Memory B cell (primary cell): ENCODE measurements around the gene PTPN9.
"Not testable (repeated sequence)": the region's sequence is repeated elsewhere in the genome, so short reads cannot be mapped to it uniquely, and the experiment has no call there.

Experiments used
- ATAC-seq: fragments of 150-1000 bp; cut with Tn5 transposase; 2 replicates; pipeline ENCODE4 v1.10.0; 2021; ENCODE audit warnings: low read depth, mild to moderate bottlenecking, moderate library complexity
- DNase-seq, 2 donors: peaks; one replicate each; pipeline ENCODE4 v3.0.0; 2022; ENCODE audit warnings: low spot score in 2 of 2
- H3K27ac Mint-ChIP-seq: one replicate; pipeline ENCODE4 v1.8.0; 2022; ENCODE audit warnings: mild to moderate bottlenecking, moderate library complexity, mixed read lengths
- H3K27me3 Mint-ChIP-seq: one replicate; pipeline ENCODE4 v1.8.0; 2022; ENCODE audit warnings: mixed read lengths
- H3K36me3 Mint-ChIP-seq: one replicate; pipeline ENCODE4 v1.8.0; 2022; ENCODE audit warnings: mild to moderate bottlenecking, mixed read lengths
- H3K4me1 Mint-ChIP-seq: one replicate; pipeline ENCODE4 v1.8.0; 2022; ENCODE audit warnings: mixed read lengths
- H3K4me3 Mint-ChIP-seq: one replicate; pipeline ENCODE4 v1.8.0; 2022; ENCODE audit warnings: mild to moderate bottlenecking, moderate library complexity, mixed read lengths
- H3K9me3 Mint-ChIP-seq: one replicate; pipeline ENCODE4 v1.8.0; 2022; ENCODE audit warnings: mixed read lengths

PTPN9 gene

DNA sequence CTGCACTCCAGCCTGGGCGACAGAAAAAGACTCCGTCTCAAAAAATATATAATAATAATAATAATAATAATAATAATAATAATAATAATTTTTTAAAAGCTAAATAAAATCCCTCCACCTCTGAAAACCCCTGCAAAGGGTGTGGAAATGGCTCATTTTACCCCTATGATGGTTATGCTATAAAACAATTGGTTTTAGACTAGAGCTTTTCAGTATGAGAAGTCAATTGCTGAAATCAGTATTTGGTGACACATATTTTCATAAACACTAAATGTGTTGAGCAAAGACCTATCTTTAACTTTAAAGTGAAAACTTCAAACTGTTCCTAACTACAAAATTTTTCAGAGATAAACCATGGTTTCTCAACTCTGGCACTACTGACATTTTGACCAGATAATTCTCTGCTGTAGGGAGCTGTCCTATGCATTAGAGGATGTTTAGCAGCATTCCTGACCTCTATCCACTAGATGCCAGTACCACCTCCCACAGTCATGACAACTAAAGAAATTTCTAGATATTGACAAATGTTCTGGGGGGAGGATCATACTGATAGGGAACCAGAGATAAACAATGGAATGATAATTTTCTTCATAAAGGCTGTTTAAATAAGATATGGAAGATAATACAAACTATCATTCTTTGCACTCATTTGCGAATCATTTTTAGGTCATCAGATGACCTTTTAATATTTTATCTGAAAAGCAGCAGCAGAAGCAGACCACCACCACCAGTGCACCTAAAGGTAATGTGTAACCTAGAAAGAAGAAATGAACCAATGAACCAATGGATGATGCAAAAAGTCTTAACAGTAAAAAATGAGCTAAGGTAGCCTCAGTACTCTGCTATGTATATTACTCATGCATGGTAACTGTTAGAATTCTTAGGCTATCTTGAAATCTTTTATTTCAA is 13.8 kb downstream of the PTPN9 start:
- Mint-ChIP-seq H3K9me3 (no peaks in the 10 kb centered on the region), H3K4me3 (no peak overlapping the region), H3K4me1 (peaks cover 5% of the 10 kb centered on the region), H3K27me3 (no peaks in the 10 kb centered on the region), H3K36me3 (peaks cover 5% of the 10 kb centered on the region), H3K27ac (no peak overlapping the region)
- ATAC-seq (no peak), DNase-seq (no peak)

DNA sequence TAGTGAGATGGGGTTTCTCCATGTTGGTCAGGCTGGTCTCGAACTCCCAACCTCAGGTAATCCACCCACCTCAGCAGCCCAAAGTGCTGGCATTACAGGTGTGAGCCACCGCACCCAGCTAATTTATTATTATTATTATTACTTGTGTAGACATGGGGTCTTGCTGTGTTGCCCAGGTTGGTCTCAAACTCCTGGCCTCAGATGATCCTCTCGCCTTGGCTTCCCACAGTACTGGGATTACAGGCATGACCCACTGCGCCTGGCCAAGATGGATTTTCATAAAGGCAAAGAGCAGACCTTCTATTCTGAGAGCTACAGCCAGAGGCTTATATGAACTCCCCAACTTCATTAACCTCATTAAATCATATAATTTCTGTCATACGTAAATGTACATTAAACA is 17.2 kb downstream of the PTPN9 start:
- Mint-ChIP-seq H3K27ac (no peak overlapping the region), H3K4me1 (peaks cover 2% of the 10 kb centered on the region), H3K27me3 (no peaks in the 10 kb centered on the region), H3K9me3 (no peaks in the 10 kb centered on the region), H3K4me3 (no peak overlapping the region), H3K36me3 (no peaks in the 10 kb centered on the region)
- DNase-seq = no peak
- no peak for ATAC-seq

DNA sequence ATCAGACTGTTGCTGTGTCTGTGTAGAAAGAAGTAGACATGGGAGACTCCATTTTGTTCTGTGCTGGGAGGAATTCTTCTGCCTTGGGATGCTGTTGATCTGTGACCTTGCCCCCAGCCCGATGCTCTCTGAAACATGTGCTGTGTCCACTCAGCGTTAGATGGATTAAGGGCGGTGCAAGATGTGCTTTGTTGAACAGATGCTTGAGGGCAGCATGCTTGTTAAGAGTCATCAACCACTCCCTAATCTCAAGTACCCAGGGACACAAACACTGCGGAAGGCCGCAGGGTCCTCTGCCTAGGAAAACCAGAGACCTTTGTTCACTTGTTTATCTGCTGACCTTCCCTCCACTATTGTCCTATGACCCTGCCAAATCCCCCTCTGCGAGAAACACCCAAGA is 19.8 kb downstream of the PTPN9 start:
- not testable (repeated sequence) for H3K27me3 Mint-ChIP-seq, H3K36me3 Mint-ChIP-seq, H3K4me3 Mint-ChIP-seq, H3K4me1 Mint-ChIP-seq, DNase-seq, ATAC-seq, H3K27ac Mint-ChIP-seq, H3K9me3 Mint-ChIP-seq

DNA sequence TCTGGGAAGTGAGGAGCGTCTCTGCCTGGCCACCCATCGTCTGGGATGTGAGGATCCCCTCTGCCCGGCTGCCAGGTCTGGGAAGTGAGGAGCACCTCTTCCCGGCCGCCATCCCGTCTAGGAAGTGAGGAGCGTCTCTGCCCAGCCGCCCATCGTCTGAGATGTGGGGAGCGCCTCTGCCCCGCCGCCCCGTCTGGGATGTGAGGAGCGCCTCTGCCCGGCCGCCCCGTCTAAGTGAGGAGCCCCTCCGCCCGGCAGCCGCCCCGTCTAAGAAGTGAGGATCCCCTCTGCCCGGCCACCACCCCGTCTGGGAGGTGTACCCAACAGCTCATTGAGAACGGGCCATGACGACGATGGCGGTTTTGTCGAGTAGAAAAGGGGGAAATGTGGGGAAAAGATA is 20.2 kb downstream of the PTPN9 start:
- DNase-seq, H3K4me3 Mint-ChIP-seq, H3K4me1 Mint-ChIP-seq, H3K27me3 Mint-ChIP-seq, ATAC-seq, H3K9me3 Mint-ChIP-seq, H3K36me3 Mint-ChIP-seq, H3K27ac Mint-ChIP-seq: not testable (repeated sequence)

DNA sequence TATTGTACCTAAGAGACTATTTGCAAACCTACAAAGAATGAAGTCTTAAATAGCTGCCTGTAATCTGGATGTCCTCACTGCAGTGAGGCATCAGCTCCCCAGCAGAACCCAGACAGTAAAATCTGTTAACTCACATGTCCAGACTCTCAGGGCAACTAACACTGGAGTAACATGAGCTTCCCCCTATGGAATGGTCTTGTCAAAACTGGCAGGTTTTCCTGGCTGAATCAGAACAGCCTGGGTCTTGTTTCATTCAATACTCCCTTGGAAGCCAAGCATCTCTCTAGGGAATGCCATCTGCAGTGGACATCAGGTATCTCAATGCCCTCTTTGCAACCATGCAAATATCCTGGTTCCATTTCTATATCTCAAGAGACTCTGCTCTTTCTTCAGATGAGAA is 24.4 kb downstream of the PTPN9 start:
- Mint-ChIP-seq H3K27me3 (no peaks in the 10 kb centered on the region), H3K27ac (no peak overlapping the region), H3K36me3 (no peaks in the 10 kb centered on the region), H3K9me3 (no peaks in the 10 kb centered on the region), H3K4me3 (no peak overlapping the region), H3K4me1 (peaks cover 5% of the 10 kb centered on the region)
- no peak for DNase-seq
- ATAC-seq = no peak

DNA sequence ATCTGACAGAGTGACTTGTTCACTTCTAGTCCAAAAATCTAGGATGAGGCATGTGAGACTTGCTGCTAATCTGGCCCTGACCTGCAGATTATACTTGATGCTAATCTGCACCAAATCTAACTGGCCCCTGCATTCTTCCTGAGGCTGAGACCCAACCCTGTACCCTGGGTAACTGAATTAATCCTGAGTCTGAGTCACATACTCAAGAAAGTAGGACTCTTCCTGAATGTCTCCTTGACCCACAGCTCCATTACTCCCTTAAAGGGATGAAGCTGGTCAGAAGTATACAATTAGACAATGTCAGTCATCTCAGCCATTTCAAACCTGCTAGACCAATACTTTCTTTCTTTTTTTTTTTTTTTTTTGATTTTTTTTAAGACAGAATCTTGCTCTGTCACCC is 25.5 kb downstream of the PTPN9 start:
- Mint-ChIP-seq H3K4me3 (no peak overlapping the region), H3K27ac (no peak overlapping the region), H3K9me3 (no peaks in the 10 kb centered on the region), H3K27me3 (no peaks in the 10 kb centered on the region), H3K4me1 (peaks cover 9% of the 10 kb centered on the region), H3K36me3 (no peaks in the 10 kb centered on the region)
- DNase-seq (no peak), ATAC-seq (no peak)

DNA sequence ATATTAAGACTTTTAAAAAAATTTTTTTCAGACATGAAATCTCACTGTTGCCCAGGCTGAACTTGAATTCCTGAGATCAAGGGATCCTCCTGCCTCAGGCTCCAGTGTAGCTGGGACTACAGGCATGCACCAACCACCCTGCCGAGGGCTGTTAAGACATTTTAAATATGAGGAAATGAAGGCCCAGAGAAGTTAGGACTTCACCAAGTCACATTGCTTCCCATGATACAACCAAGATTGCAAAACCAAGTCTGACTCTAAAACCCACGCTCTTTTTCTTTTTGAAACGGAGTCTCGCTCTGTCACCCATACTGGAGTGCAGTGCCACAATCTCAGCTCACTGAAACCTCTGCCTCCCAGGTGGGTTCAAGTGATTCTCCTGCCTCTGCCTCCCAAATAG is 28.0 kb downstream of the PTPN9 start:
- no peaks in the 10 kb centered on the region for H3K36me3 Mint-ChIP-seq
- H3K4me1 Mint-ChIP-seq = peaks cover 9% of the 10 kb centered on the region
- H3K27ac Mint-ChIP-seq = no peak overlapping the region
- H3K4me3 Mint-ChIP-seq = no peak overlapping the region
- ATAC-seq (no peak), DNase-seq (no peak)
- no peaks in the 10 kb centered on the region for H3K27me3 Mint-ChIP-seq
- H3K9me3 Mint-ChIP-seq = no peaks in the 10 kb centered on the region

DNA sequence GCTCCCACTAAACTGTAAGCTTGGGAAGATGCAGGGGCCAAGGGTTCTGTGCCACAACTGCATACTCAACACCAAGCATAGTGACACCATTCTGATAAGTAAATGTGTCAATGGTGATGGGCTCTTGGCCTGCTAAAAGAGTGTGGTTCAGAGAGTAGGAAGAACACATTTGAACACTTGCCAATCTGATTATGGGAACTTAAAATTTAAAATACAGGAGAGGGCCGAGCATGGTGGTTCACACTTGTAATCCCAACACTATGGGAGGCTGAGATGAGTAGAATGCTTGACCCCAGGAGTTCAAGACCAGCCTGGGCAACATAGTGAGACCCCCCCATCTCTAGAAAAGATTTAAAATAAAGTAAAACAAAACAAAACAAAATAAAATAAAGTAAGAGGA is 34.1 kb downstream of the PTPN9 start:
- no peaks in the 10 kb centered on the region for H3K27me3 Mint-ChIP-seq
- no peaks in the 10 kb centered on the region for H3K9me3 Mint-ChIP-seq
- H3K4me3 Mint-ChIP-seq = no peak overlapping the region
- DNase-seq (no peak), ATAC-seq (no peak)
- H3K27ac Mint-ChIP-seq = no peak overlapping the region
- H3K36me3 Mint-ChIP-seq = peaks cover 4% of the 10 kb centered on the region
- peaks cover 8% of the 10 kb centered on the region for H3K4me1 Mint-ChIP-seq

DNA sequence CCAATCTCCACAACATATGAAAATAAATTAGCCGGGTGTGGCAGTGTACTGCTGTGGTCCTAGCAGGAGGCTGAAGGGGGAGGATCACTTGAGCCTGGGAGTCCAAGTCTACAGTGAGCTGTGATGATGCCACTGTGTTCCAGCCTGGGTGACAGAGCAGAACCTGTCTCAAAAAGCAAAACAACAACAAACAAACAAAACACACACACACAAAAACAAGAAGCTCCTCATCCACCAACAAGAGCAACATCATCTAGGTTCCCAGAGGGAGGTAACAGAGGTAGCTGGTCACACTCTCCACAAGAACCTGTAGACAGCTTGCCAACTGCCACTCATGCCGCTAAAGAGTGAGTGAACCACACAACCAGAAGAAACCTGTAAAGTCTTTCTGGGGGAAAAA is 34.8 kb downstream of the PTPN9 start:
- no peak for ATAC-seq
- DNase-seq = no peak
- Mint-ChIP-seq H3K9me3 (no peaks in the 10 kb centered on the region), H3K36me3 (peaks cover 4% of the 10 kb centered on the region), H3K27ac (no peak overlapping the region), H3K4me3 (no peak overlapping the region), H3K4me1 (peaks cover 8% of the 10 kb centered on the region), H3K27me3 (no peaks in the 10 kb centered on the region)

DNA sequence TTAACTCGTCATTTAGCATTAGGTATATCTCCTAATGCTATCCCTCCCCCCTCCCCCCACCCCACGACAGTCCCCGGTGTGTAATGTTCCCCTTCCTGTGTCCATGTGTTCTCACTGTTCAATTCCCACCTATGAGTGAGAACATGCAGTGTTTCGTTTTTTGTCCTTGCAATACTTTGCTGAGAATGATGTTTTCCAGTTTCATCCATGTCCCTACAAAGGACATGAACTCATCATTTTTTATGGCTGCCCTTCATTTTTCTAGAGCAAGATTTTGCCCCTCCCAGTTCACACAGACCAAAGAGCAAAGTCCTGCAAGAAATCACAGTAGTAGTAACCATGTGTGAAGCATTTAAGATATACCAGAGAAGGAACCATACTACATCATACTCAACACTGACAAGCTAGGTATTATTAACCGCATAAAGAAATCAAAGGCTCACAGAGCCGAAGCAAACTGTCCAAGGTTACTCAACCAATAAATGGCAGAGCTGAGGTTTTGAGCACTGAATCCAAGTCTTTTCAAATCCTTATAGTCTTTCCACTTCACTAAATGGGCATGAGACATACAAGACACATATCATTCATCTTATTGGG is 36.1 kb downstream of the PTPN9 start:
- H3K36me3 Mint-ChIP-seq, H3K4me1 Mint-ChIP-seq, H3K4me3 Mint-ChIP-seq, ATAC-seq, H3K27me3 Mint-ChIP-seq, H3K27ac Mint-ChIP-seq, H3K9me3 Mint-ChIP-seq, DNase-seq: not testable (repeated sequence)

DNA sequence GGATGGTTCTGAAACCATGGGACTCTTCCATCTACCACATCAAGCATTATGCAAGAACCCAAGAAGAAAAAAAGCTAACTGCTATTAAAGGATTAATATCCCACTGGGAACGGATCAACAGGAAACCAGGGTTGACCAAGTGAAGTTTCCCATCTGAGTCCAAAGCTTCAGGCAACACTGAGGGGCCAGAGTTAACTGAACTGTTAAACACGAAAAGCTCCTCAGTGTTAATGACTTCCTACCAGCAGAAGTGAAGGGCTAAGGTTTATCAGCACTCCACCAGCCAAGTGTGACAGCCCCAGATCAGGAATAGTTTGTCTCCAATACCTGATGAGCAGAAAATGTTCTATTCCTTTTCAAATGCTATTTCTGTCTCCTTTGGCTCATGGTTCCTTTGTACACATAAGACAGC is 36.7 kb downstream of the PTPN9 start:
- no peak overlapping the region for H3K4me3 Mint-ChIP-seq

DNA sequence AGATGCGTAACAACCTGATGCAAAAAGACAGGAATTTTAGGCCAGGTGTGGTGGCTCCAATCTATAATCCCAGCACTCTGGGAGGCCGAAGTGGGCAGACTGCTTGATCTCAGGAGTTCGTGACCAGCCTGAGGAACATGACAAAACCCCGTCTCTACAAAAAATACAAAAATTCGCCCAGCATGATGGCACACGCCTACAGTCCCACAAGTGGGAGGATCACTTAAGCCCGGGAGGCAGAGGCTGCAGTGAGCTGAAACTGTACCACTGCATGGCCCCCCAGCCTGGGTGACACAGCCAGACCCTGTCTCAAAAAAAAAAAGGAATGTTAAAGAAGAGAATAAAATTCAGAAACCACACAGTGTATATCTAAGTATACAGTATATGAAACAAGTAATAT is 40.7 kb downstream of the PTPN9 start:
- ATAC-seq (no peak), DNase-seq (no peak)
- no peak overlapping the region for H3K27ac Mint-ChIP-seq
- H3K27me3 Mint-ChIP-seq = no peaks in the 10 kb centered on the region
- no peaks in the 10 kb centered on the region for H3K4me1 Mint-ChIP-seq
- H3K4me3 Mint-ChIP-seq = no peak overlapping the region
- H3K9me3 Mint-ChIP-seq = no peaks in the 10 kb centered on the region
- H3K36me3 Mint-ChIP-seq = no peaks in the 10 kb centered on the region

More for the DNA sequence above, 36.7 kb downstream of the PTPN9 start:
- Mint-ChIP-seq H3K27me3 (no peaks in the 10 kb centered on the region), H3K9me3 (no peaks in the 10 kb centered on the region), H3K4me1 (peaks cover 4% of the 10 kb centered on the region), H3K36me3 (peaks cover 4% of the 10 kb centered on the region), H3K27ac (no peak overlapping the region)
- ATAC-seq = no peak
- DNase-seq = no peak

DNA sequence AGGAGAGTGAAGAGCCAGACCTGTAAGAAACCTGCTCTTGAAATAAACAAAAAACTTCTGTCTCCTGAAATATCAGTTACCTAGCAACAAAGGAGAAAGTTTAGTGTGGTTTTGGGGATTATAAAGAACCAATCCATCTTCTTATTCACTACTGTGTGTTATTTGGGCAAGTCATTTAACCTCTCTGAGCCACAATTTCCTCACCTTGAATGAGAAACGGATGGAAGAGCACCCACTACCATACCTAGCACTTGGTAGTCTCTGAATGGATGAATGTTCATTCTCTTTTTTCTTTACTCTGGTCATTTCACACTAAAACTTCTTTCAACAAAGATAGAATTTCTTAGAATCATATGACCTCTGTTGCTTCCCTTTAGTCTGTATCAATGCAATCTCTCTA is 45.2 kb downstream of the PTPN9 start:
- no peaks in the 10 kb centered on the region for H3K27me3 Mint-ChIP-seq
- ATAC-seq (no peak), DNase-seq (no peak)
- H3K9me3 Mint-ChIP-seq = no peaks in the 10 kb centered on the region
- H3K36me3 Mint-ChIP-seq = no peaks in the 10 kb centered on the region
- no peak overlapping the region for H3K4me3 Mint-ChIP-seq
- H3K27ac Mint-ChIP-seq = peak overlapping the region; percentile 47
- H3K4me1 Mint-ChIP-seq = no peaks in the 10 kb centered on the region

DNA sequence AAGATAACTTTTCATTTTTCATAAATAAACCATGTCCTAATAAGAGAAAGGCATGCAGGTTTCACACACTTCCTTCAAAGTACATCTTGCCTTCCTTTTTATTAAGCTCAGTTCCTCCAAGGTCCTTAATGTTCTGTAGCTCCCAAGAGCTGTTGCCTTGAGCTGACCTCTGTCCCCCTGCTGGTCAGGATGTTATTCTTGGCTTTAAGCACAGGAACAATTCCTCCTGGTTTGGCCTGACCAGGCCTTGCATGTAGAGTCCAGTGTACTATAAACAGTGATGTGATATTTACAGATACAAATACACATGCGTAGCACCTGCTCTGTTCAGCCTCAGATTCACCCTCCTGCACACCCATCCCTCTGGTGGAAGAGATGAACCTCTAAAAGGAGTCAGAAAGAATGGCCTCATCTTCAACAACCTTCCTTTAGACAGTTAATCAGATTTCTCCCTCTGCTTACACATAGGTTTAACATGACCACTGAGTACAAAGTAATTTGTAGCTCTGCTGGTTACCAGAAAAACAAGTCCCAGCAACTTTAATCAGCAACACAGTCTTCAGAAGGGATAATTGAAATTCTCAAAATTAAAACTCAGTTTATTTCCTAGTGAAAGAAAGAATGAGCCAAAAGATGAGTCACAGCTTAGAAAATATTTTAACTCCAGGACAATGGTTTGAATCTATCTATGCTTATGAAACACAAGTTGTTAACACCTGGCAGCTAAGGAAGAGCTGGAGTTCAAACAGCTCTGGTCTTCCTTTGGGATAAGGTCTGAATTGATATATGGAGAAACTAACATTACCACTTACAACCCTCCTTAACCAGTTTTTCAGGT is 46.5 kb downstream of the PTPN9 start:
- no peak overlapping the region for H3K4me3 Mint-ChIP-seq
- no peak for ATAC-seq
- no peak for DNase-seq
- peak overlapping the region; percentile 45 for H3K27ac Mint-ChIP-seq
- no peaks in the 10 kb centered on the region for H3K27me3 Mint-ChIP-seq
- no peaks in the 10 kb centered on the region for H3K4me1 Mint-ChIP-seq
- H3K9me3 Mint-ChIP-seq = no peaks in the 10 kb centered on the region
- no peaks in the 10 kb centered on the region for H3K36me3 Mint-ChIP-seq
